GM12878 (cell line): Measurements from ENCODE around the gene TRAF3. TPM values are rescaled to one million over a fixed set of nuclear protein-coding genes. Genes with fewer than 3 reads are reported as not detected.

Experiments
- ATAC-seq: fragments of 200-7000 bp; cut with Tn5 transposase; 3 replicates; pipeline ENCODE4 v1.9.1; 2020; ENCODE audit warnings: mild to moderate bottlenecking, moderate library complexity
- BruUV-seq: library from RNA; stranded (reverse); fragments of 400-500 nt; replicated peaks from 2 replicates; lab custom pipeline; 2021; lab: Mats Ljungman, UMichigan
- CTCF ChIA-PET: fragments of 300-600 bp; sonication (Branson Sonifier 250); formaldehyde crosslinking; extraction: SDS; loops from one replicate; lab custom pipeline; 2021; ENCODE audit warnings: inconsistent platforms; lab: Yijun Ruan, JAX
- POLR2A ChIA-PET: fragments of 350-600 bp; formaldehyde crosslinking; extraction: SDS; loops from one replicate; lab custom pipeline; 2021; ENCODE audit warnings: inconsistent platforms; lab: Charles Lee
- RAD21 ChIA-PET: fragments of 300-600 bp; sonication (Branson Sonifier 250); formaldehyde crosslinking; loops from one replicate; lab custom pipeline; 2023; ENCODE audit warnings: antibody characterized with exemption; ENCODE audit not compliant: unreplicated experiment; lab: Charles Lee
- SMC1A ChIA-PET: fragments of 300-600 bp; sonication (Branson Sonifier 250); formaldehyde crosslinking; loops from one replicate; lab custom pipeline; 2023; ENCODE audit not compliant: unreplicated experiment, uncharacterized antibody; lab: Charles Lee
- DNase-seq: peaks from one replicate; pipeline ENCODE4 v3.0.0-alpha.2; 2011; ENCODE audit warnings: low read depth, low spot score
- FAIRE-seq: peaks from 3 replicates; lab custom pipeline; 2011; peaks lifted over from hg19 to GRCh38; lab: Jason Lieb, UNC
- H2AFZ ChIP-seq: 2 replicates; pipeline ENCODE4 v1.6.0; 2011; ENCODE audit warnings: low read depth, low read length, control low read depth; ENCODE audit not compliant: control insufficient read depth
- H3K27ac ChIP-seq: 2 replicates; pipeline ENCODE4 v1.5.1; 2011; ENCODE audit warnings: control low read depth; ENCODE audit not compliant: control insufficient read depth, insufficient read depth
- H3K27me3 ChIP-seq, 2 experiments: replicated peaks in 1 of 2; 2 replicates each; pipeline versions ENCODE4 v1.6.0 to v1.6.1; 2011; ENCODE audit warnings: low read length in 1 of 2; ENCODE audit not compliant: control insufficient read depth in 2 of 2, insufficient read depth in 2 of 2
- H3K36me3 ChIP-seq, 2 experiments: 2 replicates each; pipeline ENCODE4 v1.5.1; 2011; ENCODE audit warnings: low read length in 1 of 2; ENCODE audit not compliant: control insufficient read depth in 2 of 2, insufficient read depth in 2 of 2
- H3K4me1 ChIP-seq: 2 replicates; pipeline ENCODE4 v1.6.1; 2011; ENCODE audit warnings: mild to moderate bottlenecking, low read length, moderate library complexity, mixed read lengths; ENCODE audit not compliant: control insufficient read depth, insufficient read depth
- H3K4me2 ChIP-seq: 2 replicates; pipeline ENCODE4 v1.6.0; 2011; ENCODE audit warnings: control low read depth; ENCODE audit not compliant: control insufficient read depth, insufficient read depth
- H3K4me3 ChIP-seq: fragments of 200-600 bp; sonication (generic); 2 replicates; pipeline ENCODE4 v1.5.1; 2016
- H3K79me2 ChIP-seq: 2 replicates; pipeline ENCODE4 v1.6.0; 2011; ENCODE audit warnings: low read length; ENCODE audit not compliant: control insufficient read depth, insufficient read depth
- H3K9ac ChIP-seq: 2 replicates; pipeline ENCODE4 v1.8.0; 2011; ENCODE audit warnings: low read length, control low read depth, mixed read lengths; ENCODE audit not compliant: control insufficient read depth, insufficient read depth
- H3K9me3 ChIP-seq: replicated peaks from 3 replicates; pipeline ENCODE4 v1.5.1; 2011; ENCODE audit warnings: mild to moderate bottlenecking, low read length; ENCODE audit not compliant: control insufficient read depth, insufficient read depth
- H4K20me1 ChIP-seq: 2 replicates; pipeline ENCODE4 v1.6.0; 2011; ENCODE audit not compliant: control insufficient read depth, insufficient read depth
- ATF3 ChIP-seq: IDR thresholded peaks from 2 replicates; pipeline ENCODE4 v1.6.1; 2011; ENCODE audit warnings: low read depth, mild to moderate bottlenecking, low read length, moderate library complexity, borderline replicate concordance; ENCODE audit errors: extremely low read depth
- BACH1 ChIP-seq: fragments of 450-650 bp; IDR thresholded peaks from 2 replicates; pipeline ENCODE4 v1.6.1; 2017; ENCODE audit warnings: mild to moderate bottlenecking, borderline replicate concordance
- CHD4 ChIP-seq: fragments of 200-600 bp; sonication (generic); IDR thresholded peaks from 2 replicates; pipeline ENCODE4 v1.6.1; 2016; ENCODE audit warnings: mild to moderate bottlenecking
- CREB1 ChIP-seq: IDR thresholded peaks from 2 replicates; pipeline ENCODE4 v1.6.1; 2012; ENCODE audit warnings: low read depth, mild to moderate bottlenecking, inconsistent platforms
- EED ChIP-seq: sonication (generic); IDR thresholded peaks from 2 replicates; pipeline ENCODE4 v1.6.1; 2016; ENCODE audit warnings: antibody characterized with exemption, low read depth
- FOXK2 ChIP-seq: fragments of 450-650 bp; IDR thresholded peaks from 2 replicates; pipeline ENCODE4 v1.6.1; 2017; ENCODE audit warnings: mild to moderate bottlenecking, moderate library complexity
- FOXM1 ChIP-seq: IDR thresholded peaks from 2 replicates; pipeline ENCODE4 v1.6.1; 2012; ENCODE audit warnings: low read depth, mild to moderate bottlenecking, inconsistent platforms, low read length, moderate library complexity
- MTA2 ChIP-seq: fragments of 450-650 bp; IDR thresholded peaks from 2 replicates; pipeline ENCODE4 v1.6.1; 2016; ENCODE audit warnings: low read depth, mild to moderate bottlenecking, moderate library complexity
- MXI1 ChIP-seq: fragments of 150-350 bp; IDR thresholded peaks from 2 replicates; pipeline ENCODE4 v1.6.1; 2011; ENCODE audit warnings: low read depth, mild to moderate bottlenecking, inconsistent platforms, low read length, improper control_type of control experiment
- MYB ChIP-seq: fragments of 150-350 bp; IDR thresholded peaks from 2 replicates; pipeline ENCODE4 v1.6.1; 2014; ENCODE audit warnings: mild to moderate bottlenecking, low read depth, low read length, borderline replicate concordance
- NFYA ChIP-seq: IDR thresholded peaks from 2 replicates; pipeline ENCODE4 v1.6.1; 2011; ENCODE audit warnings: low read depth, mild to moderate bottlenecking, low read length, improper control_type of control experiment, borderline replicate concordance
- POLR2A ChIP-seq: IDR thresholded peaks from 2 replicates; pipeline ENCODE4 v1.6.1; 2011; ENCODE audit warnings: low read depth, mild to moderate bottlenecking, low read length
- RCOR1 ChIP-seq: conservative IDR thresholded peaks from 2 replicates; pipeline ENCODE4 v1.6.1; 2012; ENCODE audit warnings: low read depth, low read length, improper control_type of control experiment
- RUNX3 ChIP-seq: IDR thresholded peaks from 2 replicates; pipeline ENCODE4 v1.6.1; 2012; ENCODE audit warnings: low read length, inconsistent platforms
- SPI1 ChIP-seq: IDR thresholded peaks from 2 replicates; pipeline ENCODE4 v1.6.1; 2011; ENCODE audit warnings: low read depth, mild to moderate bottlenecking, low read length, moderate library complexity, borderline replicate concordance; ENCODE audit not compliant: insufficient read depth
- SREBF1 ChIP-seq: IDR thresholded peaks from 2 replicates; pipeline ENCODE4 v1.6.1; 2012; ENCODE audit warnings: mild to moderate bottlenecking, low read length
- SUPT20H ChIP-seq: IDR thresholded peaks from 2 replicates; pipeline ENCODE4 v1.6.1; 2011; ENCODE audit warnings: low read depth, mild to moderate bottlenecking, low read length, moderate library complexity, borderline replicate concordance; ENCODE audit not compliant: control insufficient read depth
- TAF1 ChIP-seq: IDR thresholded peaks from 2 replicates; pipeline ENCODE4 v1.6.1; 2011; ENCODE audit warnings: mild to moderate bottlenecking, low read depth, low read length, borderline replicate concordance
- TARDBP ChIP-seq: IDR thresholded peaks from 2 replicates; pipeline ENCODE4 v1.6.1; 2016; ENCODE audit warnings: borderline replicate concordance
- ZNF274 ChIP-seq: IDR thresholded peaks from one replicate; pipeline ENCODE4 v1.8.0; 2011; ENCODE audit not compliant: insufficient read length, insufficient read depth
- WGBS: methylation state at CpG from one replicate; pipeline ENCODE4 v1.1.6; 2016; ENCODE audit warnings: low lambda C conversion rate; ENCODE audit not compliant: insufficient replicate concordance, insufficient coverage; ENCODE audit errors: missing lambda C conversion rate; 5-methylcytosine and 5-hydroxymethylcytosine counted together
- in situ Hi-C: fragments of 300-500 bp; cut with MboI; formaldehyde crosslinking; loops from 9 replicates; pipeline ENCODE4 v1.14.3; 2018; ENCODE audit warnings: mixed read lengths
- intact Hi-C: fragments of 100-400 bp; cut with micrococcal nuclease; formaldehyde crosslinking; loops from one replicate; pipeline ENCODE4 v1.14.2; 2022; ENCODE audit not compliant: unreplicated experiment
- polyA plus RNA-seq, 11 experiments: library from polyadenylated mRNA; depleted of rRNA in 4 of 11; unstranded in 6 of 11; stranded (reverse) in 5 of 11; fragments of >200 nt; fragmentation: Nextera tagmentation in 4 of 11; fragmentation: Illumina TruSeq in 1 of 11; extraction: Ambion mirVana in 4 of 11; extraction: Trizol in 1 of 11; gene quantifications; 1 replicate in 1 of 11; 2 replicates in 10 of 11; pipeline versions ENCODE4 v1.2.1 to v1.2.3, GENCODE V29; 2011 to 2016; ENCODE audit warnings: inconsistent platforms in 2 of 11, missing spikeins in 2 of 11, low read depth in 1 of 11
- total RNA-seq, 4 experiments: library from RNA; depleted of rRNA in 3 of 4; stranded (reverse); fragments of >200 nt in 3 of 4; fragmentation: Illumina TruSeq in 1 of 4; extraction: Trizol in 1 of 4; gene quantifications; 2 replicates each; pipeline versions ENCODE4 v1.2.1 to v1.2.3, GENCODE V29; 2013 to 2021

The TRAF3 gene
- total and polyA plus RNA-seq, 10 of the 15 experiments (the other 5 are each of a cell fraction or from before 2014, with no cell fraction given), result 3.0 to 70.1 (median 36.5) TPM

- ChIA-PET SMC1A (interaction anchor here (0.7 to 7.8 kb wide), 10 partner anchors 8 to 112 kb away, joined by 3 to 69 read pairs (median 10); no protein-coding TSS in a partner anchor), POLR2A (interaction anchor here (0.9 to 6.3 kb wide), 5 partner anchors 13 to 95 kb away, joined by 3 to 63 read pairs (median 5); no protein-coding TSS in a partner anchor), CTCF (interaction anchor here (0.7 to 1.9 kb wide), 5 partner anchors 13 to 43 kb away, joined by 3 to 6 read pairs (median 3); no protein-coding TSS in a partner anchor), RAD21 (interaction anchor here (0.7 to 3.1 kb wide), 10 partner anchors 12 to 282 kb away, joined by 3 to 23 read pairs (median 6); no protein-coding TSS in a partner anchor)
- FAIRE-seq (no peak), DNase-seq (no peak), ATAC-seq (peak; percentile 5)
- no TSS peak for BruUV-seq
- intact Hi-C loops (no loop called here), in situ Hi-C loops (no loop called here)
- Histone ChIP-seq H3K4me1 (peaks cover 80% of the 10 kb centered on the region), H3K27me3 (no peaks in the 10 kb centered on the region), H3K9me3 (no peaks in the 10 kb centered on the region; the same call in 2 of the 3 replicates), H3K27ac (peak overlapping the region; percentile 78), H4K20me1 (peaks cover 8% of the 10 kb centered on the region; the same call in 1 of the 2 replicates), H3K36me3 (peaks cover 10 to 16% of the 10 kb centered on the region in 2 experiments), H3K79me2 (peaks cover 94% of the 10 kb centered on the region), H2AFZ (no peak overlapping the region), H3K4me3 (peak overlapping the region; percentile 43; the same call in 1 of the 2 replicates), H3K4me2 (peak overlapping the region; percentile 96), H3K9ac (no peak overlapping the region)
- TF ChIP-seq RUNX3, result no peak
- TF ChIP-seq TAF1, result no peak
- no peak for TF ChIP-seq BACH1
- no peak for TF ChIP-seq TARDBP
- no peak for TF ChIP-seq CREB1
- TF ChIP-seq RCOR1, result no peak
- TF ChIP-seq EED, result no peak
- TF ChIP-seq SUPT20H, result no peak
- TF ChIP-seq SREBF1, result no peak
- TF ChIP-seq MYB, result no peak
- TF ChIP-seq ATF3, result no peak
- no peak for TF ChIP-seq SPI1
- no peak for TF ChIP-seq MXI1
- TF ChIP-seq NFYA, result no peak
- TF ChIP-seq CHD4, result no peak
- TF ChIP-seq FOXK2, result no peak
- no peak for TF ChIP-seq FOXM1
- TF ChIP-seq ZNF274, result no peak
- no peak for TF ChIP-seq MTA2
- no peak for TF ChIP-seq POLR2A
- WGBS, result 0% methylated on average over 4 of the region's 4 CpGs
Measured at GRCh38 chr14:102806447-102806846, 29.2 kb downstream of the TRAF3 start.
